ENCODE data around the gene RASSF4.

The RASSF4 gene

DNA sequence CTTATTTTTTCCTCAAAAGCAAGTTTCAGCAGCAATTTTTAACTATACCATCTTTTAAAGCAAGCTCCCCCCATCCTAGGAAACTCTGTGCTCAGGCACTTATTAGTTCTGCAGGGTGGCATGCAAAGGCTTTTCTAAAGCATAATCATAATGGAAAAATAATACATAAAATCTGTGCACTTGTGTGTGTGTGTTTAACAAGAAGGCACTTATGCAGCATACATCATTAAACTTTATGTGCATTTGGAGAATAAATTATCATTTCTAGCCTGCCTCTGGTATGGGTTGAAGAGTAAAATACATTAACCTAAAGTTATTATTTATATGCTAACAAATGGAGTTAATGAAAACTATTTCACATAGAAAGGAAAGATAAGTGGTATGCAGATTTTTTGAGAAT, 5.6 kb upstream of the RASSF4 start:
- H3K23ac ChIP-seq (ENCODE audit: low read length in 2 of 2) = no peak overlapping the region
- H4K8ac ChIP-seq (ENCODE audit: low read length) = no peak overlapping the region
- no peak overlapping the region for H3K18ac ChIP-seq (ENCODE audit: low read depth in 1 of 2, low read length in 2 of 2)
- H3K4me2 ChIP-seq (ENCODE audit: low read length, poor library complexity, severe bottlenecking) = no peak overlapping the region
- no peak for DNase-seq
- no peak overlapping the region for H3K4me3 ChIP-seq (ENCODE audit: insufficient read depth in 1 of 2, low read depth in 1 of 2, low read length in 2 of 2)
- peaks cover 23% of the 10 kb centered on the region for H3K79me1 ChIP-seq (replicated peaks; ENCODE audit: low read length, poor library complexity, severe bottlenecking)
- no peak overlapping the region for H2BK15ac ChIP-seq (ENCODE audit: low read depth, poor library complexity, severe bottlenecking)
- no peak overlapping the region for H3K14ac ChIP-seq (ENCODE audit: low read length in 2 of 2)
- H3K27me3 ChIP-seq (ENCODE audit: control insufficient read depth in 1 of 2, insufficient read depth in 1 of 2, low read length in 2 of 2) = no peaks in the 10 kb centered on the region
- H3K9ac ChIP-seq (ENCODE audit: low read length) = no peak overlapping the region
- no peak overlapping the region for H3K4ac ChIP-seq (ENCODE audit: low read depth in 1 of 2, low read length in 2 of 2)
- no peak overlapping the region for H2BK12ac ChIP-seq (ENCODE audit: low read length in 2 of 2)
- peaks cover 9 to 10% of the 10 kb centered on the region in 2 experiments for H3K36me3 ChIP-seq (ENCODE audit: control insufficient read depth in 1 of 2, insufficient read depth in 2 of 2, low read depth in 1 of 2, low read length in 2 of 2)
- no peak overlapping the region for H2BK5ac ChIP-seq (ENCODE audit: low read depth, low read length, poor library complexity, severe bottlenecking)
- no peak overlapping the region for H2AFZ ChIP-seq (ENCODE audit: low read depth, low read length)
- peaks cover 4% of the 10 kb centered on the region for H3K9me3 ChIP-seq (ENCODE audit: control insufficient read depth, low read length)
- H2AK5ac ChIP-seq (ENCODE audit: low read length, severe bottlenecking) = no peak overlapping the region
- no peak overlapping the region for H3K27ac ChIP-seq (ENCODE audit: low read length, poor library complexity, severe bottlenecking)
- H2BK120ac ChIP-seq (ENCODE audit: low read depth, low read length) = no peak overlapping the region
- peaks cover 27% of the 10 kb centered on the region for H3K4me1 ChIP-seq (ENCODE audit: control insufficient read depth, insufficient read depth, low read depth, low read length)
- no peak overlapping the region for H4K91ac ChIP-seq (ENCODE audit: low read length)

DNA sequence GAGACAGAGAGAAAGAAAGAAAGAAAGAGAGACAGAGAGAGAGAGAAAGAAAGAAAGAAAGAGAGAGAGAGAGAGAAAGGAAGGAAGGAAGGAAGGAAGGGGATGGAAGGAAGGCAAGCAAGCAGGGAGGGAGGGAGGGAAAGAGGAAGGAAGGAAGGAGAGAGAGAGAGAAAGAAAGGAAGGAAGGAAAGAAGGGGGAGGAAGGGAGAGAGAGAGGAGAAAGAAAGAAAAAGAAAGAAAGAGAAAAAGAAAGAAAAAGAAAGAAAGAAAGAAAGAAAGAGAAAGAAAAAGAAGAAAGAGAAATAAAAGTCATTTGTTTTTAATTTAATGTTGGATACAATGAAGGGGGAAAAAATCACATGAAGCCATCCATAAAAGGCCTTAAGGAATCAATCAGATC, 4.6 kb upstream of the RASSF4 start:
- H3K36me3 ChIP-seq (ENCODE audit: control insufficient read depth in 1 of 2, insufficient read depth in 2 of 2, low read depth in 1 of 2, low read length in 2 of 2) = peaks cover 9 to 10% of the 10 kb centered on the region in 2 experiments
- no peak overlapping the region for H2BK5ac ChIP-seq (ENCODE audit: low read depth, low read length, poor library complexity, severe bottlenecking)
- H3K4ac ChIP-seq (ENCODE audit: low read depth in 1 of 2, low read length in 2 of 2) = no peak overlapping the region
- no peak overlapping the region for H2BK120ac ChIP-seq (ENCODE audit: low read depth, low read length)
- H2AFZ ChIP-seq (ENCODE audit: low read depth, low read length) = no peak overlapping the region
- no peak overlapping the region for H4K91ac ChIP-seq (ENCODE audit: low read length)
- H3K14ac ChIP-seq (ENCODE audit: low read length in 2 of 2) = no peak overlapping the region
- no peak for DNase-seq
- H3K27ac ChIP-seq (ENCODE audit: low read length, poor library complexity, severe bottlenecking) = no peak overlapping the region
- peaks cover 24% of the 10 kb centered on the region for H3K4me1 ChIP-seq (ENCODE audit: control insufficient read depth, insufficient read depth, low read depth, low read length)
- no peak overlapping the region for H4K8ac ChIP-seq (ENCODE audit: low read length)
- no peak overlapping the region for H2BK15ac ChIP-seq (ENCODE audit: low read depth, poor library complexity, severe bottlenecking)
- H3K4me2 ChIP-seq (ENCODE audit: low read length, poor library complexity, severe bottlenecking) = no peak overlapping the region
- no peak overlapping the region for H3K23ac ChIP-seq (ENCODE audit: low read length in 2 of 2)
- no peak overlapping the region for H3K18ac ChIP-seq (ENCODE audit: low read depth in 1 of 2, low read length in 2 of 2)
- H3K79me1 ChIP-seq (replicated peaks; ENCODE audit: low read length, poor library complexity, severe bottlenecking) = peaks cover 26% of the 10 kb centered on the region
- H3K9ac ChIP-seq (ENCODE audit: low read length) = no peak overlapping the region
- H3K9me3 ChIP-seq (ENCODE audit: control insufficient read depth, low read length) = peaks cover 4% of the 10 kb centered on the region
- H2AK5ac ChIP-seq (ENCODE audit: low read length, severe bottlenecking) = no peak overlapping the region
- no peak overlapping the region for H3K4me3 ChIP-seq (ENCODE audit: insufficient read depth in 1 of 2, low read depth in 1 of 2, low read length in 2 of 2)
- no peak overlapping the region for H2BK12ac ChIP-seq (ENCODE audit: low read length in 2 of 2)
- no peaks in the 10 kb centered on the region for H3K27me3 ChIP-seq (ENCODE audit: control insufficient read depth in 1 of 2, insufficient read depth in 1 of 2, low read length in 2 of 2)

DNA sequence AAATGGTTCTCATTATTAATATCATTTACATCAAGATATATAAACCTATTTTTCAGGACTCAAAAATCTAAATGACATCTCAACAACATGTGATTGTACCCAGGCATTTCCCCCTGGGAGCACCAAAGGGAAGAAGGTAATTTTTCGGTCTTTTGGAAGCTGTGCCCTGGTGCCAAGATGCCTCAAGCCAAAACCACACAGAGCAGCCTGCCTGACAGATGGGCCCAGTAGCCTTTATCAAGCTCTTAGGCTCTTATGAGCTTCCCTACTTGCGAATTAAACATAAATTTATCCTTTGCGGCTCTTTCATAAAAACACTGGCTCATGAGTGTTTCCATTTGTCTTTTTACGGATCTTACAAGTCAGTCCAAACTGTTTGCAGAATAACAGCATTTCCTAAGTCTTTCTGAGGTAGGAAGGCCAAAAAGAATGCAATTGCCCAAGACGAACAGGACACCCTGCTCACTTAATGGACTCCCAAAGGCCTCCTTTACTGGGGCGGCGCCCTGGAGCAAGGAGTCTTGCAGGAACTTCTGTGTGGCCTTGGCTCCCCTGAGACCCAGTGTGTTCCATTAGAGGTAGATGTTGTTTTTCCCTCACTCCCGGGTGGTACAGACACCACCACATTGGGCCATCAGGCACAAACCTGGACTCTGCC, 4.1 kb upstream of the RASSF4 start:
- no peak for DNase-seq
- H3K23ac ChIP-seq (ENCODE audit: low read length in 2 of 2) = no peak overlapping the region
- no peak overlapping the region for H4K8ac ChIP-seq (ENCODE audit: low read length)
- H3K79me1 ChIP-seq (replicated peaks; ENCODE audit: low read length, poor library complexity, severe bottlenecking) = peaks cover 30% of the 10 kb centered on the region
- H3K27ac ChIP-seq (ENCODE audit: low read length, poor library complexity, severe bottlenecking) = no peak overlapping the region
- peaks cover 22% of the 10 kb centered on the region for H3K4me1 ChIP-seq (ENCODE audit: control insufficient read depth, insufficient read depth, low read depth, low read length)
- no peak overlapping the region for H3K4ac ChIP-seq (ENCODE audit: low read depth in 1 of 2, low read length in 2 of 2)
- no peak overlapping the region for H3K9ac ChIP-seq (ENCODE audit: low read length)
- H2BK12ac ChIP-seq (ENCODE audit: low read length in 2 of 2) = no peak overlapping the region
- peaks cover 4% of the 10 kb centered on the region for H3K9me3 ChIP-seq (ENCODE audit: control insufficient read depth, low read length)
- no peak overlapping the region for H3K4me2 ChIP-seq (ENCODE audit: low read length, poor library complexity, severe bottlenecking)
- H2AFZ ChIP-seq (ENCODE audit: low read depth, low read length) = no peak overlapping the region
- no peak overlapping the region for H4K91ac ChIP-seq (ENCODE audit: low read length)
- no peak overlapping the region for H3K4me3 ChIP-seq (ENCODE audit: insufficient read depth in 1 of 2, low read depth in 1 of 2, low read length in 2 of 2)
- H2BK15ac ChIP-seq (ENCODE audit: low read depth, poor library complexity, severe bottlenecking) = no peak overlapping the region
- peaks cover 8 to 10% of the 10 kb centered on the region in 2 experiments for H3K36me3 ChIP-seq (ENCODE audit: control insufficient read depth in 1 of 2, insufficient read depth in 2 of 2, low read depth in 1 of 2, low read length in 2 of 2)
- H3K27me3 ChIP-seq (ENCODE audit: control insufficient read depth in 1 of 2, insufficient read depth in 1 of 2, low read length in 2 of 2) = no peaks in the 10 kb centered on the region
- WGBS = 92% methylated on average over 8 of the region's 8 CpGs
- no peak overlapping the region for H3K18ac ChIP-seq (ENCODE audit: low read depth in 1 of 2, low read length in 2 of 2)
- H2AK5ac ChIP-seq (ENCODE audit: low read length, severe bottlenecking) = no peak overlapping the region
- H2BK120ac ChIP-seq (ENCODE audit: low read depth, low read length) = no peak overlapping the region
- H2BK5ac ChIP-seq (ENCODE audit: low read depth, low read length, poor library complexity, severe bottlenecking) = no peak overlapping the region
- H3K14ac ChIP-seq (ENCODE audit: low read length in 2 of 2) = no peak overlapping the region

GRCh38 chr10:44956226-44956625, 3.4 kb upstream of the RASSF4 start:
- no peak overlapping the region for H4K8ac ChIP-seq (ENCODE audit: low read length)
- H3K4me3 ChIP-seq (ENCODE audit: insufficient read depth in 1 of 2, low read depth in 1 of 2, low read length in 2 of 2) = no peak overlapping the region
- no peak overlapping the region for H3K27ac ChIP-seq (ENCODE audit: low read length, poor library complexity, severe bottlenecking)
- H2BK15ac ChIP-seq (ENCODE audit: low read depth, poor library complexity, severe bottlenecking) = no peak overlapping the region
- peaks cover 21% of the 10 kb centered on the region for H3K4me1 ChIP-seq (ENCODE audit: control insufficient read depth, insufficient read depth, low read depth, low read length)
- no peak overlapping the region for H3K4ac ChIP-seq (ENCODE audit: low read depth in 1 of 2, low read length in 2 of 2)
- H2AK5ac ChIP-seq (ENCODE audit: low read length, severe bottlenecking) = no peak overlapping the region
- H3K36me3 ChIP-seq (ENCODE audit: control insufficient read depth in 1 of 2, insufficient read depth in 2 of 2, low read depth in 1 of 2, low read length in 2 of 2) = peaks cover 3 to 10% of the 10 kb centered on the region in 2 experiments
- H3K9ac ChIP-seq (ENCODE audit: low read length) = no peak overlapping the region
- H3K79me1 ChIP-seq (replicated peaks; ENCODE audit: low read length, poor library complexity, severe bottlenecking) = peaks cover 29% of the 10 kb centered on the region
- no peaks in the 10 kb centered on the region for H3K27me3 ChIP-seq (ENCODE audit: control insufficient read depth in 1 of 2, insufficient read depth in 1 of 2, low read length in 2 of 2)
- H3K23ac ChIP-seq (ENCODE audit: low read length in 2 of 2) = no peak overlapping the region
- H3K9me3 ChIP-seq (ENCODE audit: control insufficient read depth, low read length) = peaks cover 4% of the 10 kb centered on the region
- peak overlapping the region; percentile 41 for H4K91ac ChIP-seq (ENCODE audit: low read length)
- H3K18ac ChIP-seq (ENCODE audit: low read depth in 1 of 2, low read length in 2 of 2) = no peak overlapping the region
- no peak overlapping the region for H2BK120ac ChIP-seq (ENCODE audit: low read depth, low read length)
- no peak overlapping the region for H2AFZ ChIP-seq (ENCODE audit: low read depth, low read length)
- DNase-seq = no peak
- 98% methylated on average over 4 of the region's 4 CpGs for WGBS
- no peak overlapping the region for H2BK5ac ChIP-seq (ENCODE audit: low read depth, low read length, poor library complexity, severe bottlenecking)
- no peak overlapping the region for H2BK12ac ChIP-seq (ENCODE audit: low read length in 2 of 2)
- H3K4me2 ChIP-seq (ENCODE audit: low read length, poor library complexity, severe bottlenecking) = no peak overlapping the region
- no peak overlapping the region for H3K14ac ChIP-seq (ENCODE audit: low read length in 2 of 2)

Data from mesenchymal stem cell (in vitro differentiated cells and primary cell).